GM12873 (cell line): ENCODE results near the gene RCE1.

ENCODE experiments used
- TF ChIP-seq, protein P1 (sequence below): IDR thresholded peaks from 2 replicates; pipeline ENCODE4 v1.5.1; 2012; ENCODE audit warnings: low read depth, mild to moderate bottlenecking, moderate library complexity, low read length, control low read depth; ENCODE audit not compliant: insufficient read depth; ENCODE audit errors: missing control alignments

Gene RCE1

DNA sequence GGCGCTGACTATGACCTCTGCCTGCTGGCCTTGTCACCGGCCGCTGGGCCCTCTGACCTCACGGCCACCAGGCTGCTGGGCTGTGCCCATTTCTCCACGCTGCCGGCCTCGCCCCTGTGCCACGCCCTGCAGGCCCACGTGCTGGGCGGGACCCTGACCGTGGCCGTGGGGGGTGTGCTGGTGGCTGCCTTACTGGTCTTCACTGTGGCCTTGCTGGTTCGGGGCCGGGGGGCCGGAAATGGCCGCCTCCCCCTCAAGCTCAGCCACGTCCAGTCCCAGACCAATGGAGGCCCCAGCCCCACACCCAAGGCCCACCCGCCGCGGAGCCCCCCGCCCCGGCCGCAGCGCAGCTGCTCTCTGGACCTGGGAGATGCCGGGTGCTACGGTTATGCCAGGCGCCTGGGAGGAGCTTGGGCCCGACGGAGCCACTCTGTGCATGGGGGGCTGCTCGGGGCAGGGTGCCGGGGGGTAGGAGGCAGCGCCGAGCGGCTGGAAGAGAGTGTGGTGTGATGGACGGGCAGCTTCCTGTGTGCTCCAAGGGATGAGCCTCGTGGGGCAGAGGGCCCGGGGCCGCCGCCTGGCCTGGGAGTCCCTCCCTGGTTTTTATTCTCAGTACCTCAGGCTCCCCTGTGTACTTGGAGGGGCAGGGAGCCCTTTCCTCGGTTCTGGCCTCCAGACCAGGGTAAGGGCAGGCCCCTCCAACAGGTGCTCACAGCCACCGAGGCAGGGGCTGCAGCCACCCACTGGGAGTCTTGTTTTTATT, 16.6 kb downstream of the RCE1 start:
- TF ChIP-seq, protein P1, sequence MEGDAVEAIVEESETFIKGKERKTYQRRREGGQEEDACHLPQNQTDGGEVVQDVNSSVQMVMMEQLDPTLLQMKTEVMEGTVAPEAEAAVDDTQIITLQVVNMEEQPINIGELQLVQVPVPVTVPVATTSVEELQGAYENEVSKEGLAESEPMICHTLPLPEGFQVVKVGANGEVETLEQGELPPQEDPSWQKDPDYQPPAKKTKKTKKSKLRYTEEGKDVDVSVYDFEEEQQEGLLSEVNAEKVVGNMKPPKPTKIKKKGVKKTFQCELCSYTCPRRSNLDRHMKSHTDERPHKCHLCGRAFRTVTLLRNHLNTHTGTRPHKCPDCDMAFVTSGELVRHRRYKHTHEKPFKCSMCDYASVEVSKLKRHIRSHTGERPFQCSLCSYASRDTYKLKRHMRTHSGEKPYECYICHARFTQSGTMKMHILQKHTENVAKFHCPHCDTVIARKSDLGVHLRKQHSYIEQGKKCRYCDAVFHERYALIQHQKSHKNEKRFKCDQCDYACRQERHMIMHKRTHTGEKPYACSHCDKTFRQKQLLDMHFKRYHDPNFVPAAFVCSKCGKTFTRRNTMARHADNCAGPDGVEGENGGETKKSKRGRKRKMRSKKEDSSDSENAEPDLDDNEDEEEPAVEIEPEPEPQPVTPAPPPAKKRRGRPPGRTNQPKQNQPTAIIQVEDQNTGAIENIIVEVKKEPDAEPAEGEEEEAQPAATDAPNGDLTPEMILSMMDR: no peak

- TF ChIP-seq, protein P1: no peak
Observed at GRCh38 chr11:66860449-66860831, 17.2 kb downstream of the RCE1 start.

GRCh38 chr11:66861038-66861773, 18.0 kb downstream of the RCE1 start:
- TF ChIP-seq, protein P1: no peak

DNA sequence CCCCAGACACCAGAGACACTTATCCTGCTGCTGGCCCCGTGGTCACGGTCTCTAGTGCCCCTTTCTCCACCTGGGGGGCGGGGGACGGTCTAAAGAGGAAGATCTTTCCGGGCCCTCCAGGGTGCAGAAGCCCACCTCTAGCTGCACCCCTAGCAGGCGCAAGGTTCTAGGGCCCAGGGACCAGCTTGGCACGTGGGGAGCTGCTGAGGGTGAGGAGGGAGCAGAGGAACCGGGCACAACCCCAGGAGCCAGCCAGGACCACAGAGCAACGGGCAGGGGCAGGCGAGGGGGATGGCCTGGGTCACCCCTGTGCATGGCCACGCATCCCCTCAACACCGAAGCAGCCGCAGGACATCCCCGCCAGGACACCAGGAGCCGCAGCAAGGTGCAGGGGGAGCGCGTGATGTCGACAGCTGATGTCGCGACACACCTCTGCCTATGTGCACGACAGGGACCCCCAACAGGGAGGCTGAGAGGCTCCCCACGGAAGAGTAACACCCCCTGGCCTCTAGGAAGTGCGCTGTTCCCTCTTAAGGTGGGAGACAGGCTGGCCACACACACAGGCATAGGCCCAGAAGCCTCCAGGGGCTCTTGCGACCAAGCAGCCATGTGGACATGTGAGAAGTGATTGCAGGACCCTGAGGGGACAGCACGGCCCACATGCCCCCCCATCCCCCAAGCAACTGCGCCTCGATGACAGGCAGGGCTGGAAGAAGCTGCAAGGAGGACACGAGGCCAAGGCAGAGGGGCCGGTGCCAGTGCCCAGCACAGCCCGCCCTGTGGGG, 18.7 kb downstream of the RCE1 start:
- TF ChIP-seq, protein P1: no peak

DNA sequence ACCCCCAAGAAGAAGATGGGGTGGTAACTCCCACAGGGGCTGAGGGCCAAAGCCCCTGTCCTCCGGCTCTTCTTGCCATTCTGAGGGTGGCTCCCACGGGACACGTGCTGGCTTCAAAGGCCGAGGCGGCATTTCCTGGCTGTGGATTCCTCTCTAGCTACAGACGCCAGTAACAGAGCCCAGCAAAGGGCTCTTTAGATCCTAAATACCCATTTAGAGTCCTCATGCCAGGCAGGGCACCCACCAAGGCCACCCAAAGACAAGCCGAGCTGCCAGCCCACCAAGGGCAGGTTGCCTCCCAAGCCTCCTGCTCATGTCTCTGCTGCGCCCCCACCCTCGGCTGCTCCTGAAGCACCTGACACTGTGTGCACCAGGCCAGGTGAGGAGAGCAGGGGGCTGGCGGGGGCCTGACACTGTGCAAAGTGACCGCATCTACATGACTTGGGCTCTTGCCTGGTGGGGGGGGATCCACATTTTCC, 19.4 kb downstream of the RCE1 start:
- TF ChIP-seq, protein P1: no peak

DNA sequence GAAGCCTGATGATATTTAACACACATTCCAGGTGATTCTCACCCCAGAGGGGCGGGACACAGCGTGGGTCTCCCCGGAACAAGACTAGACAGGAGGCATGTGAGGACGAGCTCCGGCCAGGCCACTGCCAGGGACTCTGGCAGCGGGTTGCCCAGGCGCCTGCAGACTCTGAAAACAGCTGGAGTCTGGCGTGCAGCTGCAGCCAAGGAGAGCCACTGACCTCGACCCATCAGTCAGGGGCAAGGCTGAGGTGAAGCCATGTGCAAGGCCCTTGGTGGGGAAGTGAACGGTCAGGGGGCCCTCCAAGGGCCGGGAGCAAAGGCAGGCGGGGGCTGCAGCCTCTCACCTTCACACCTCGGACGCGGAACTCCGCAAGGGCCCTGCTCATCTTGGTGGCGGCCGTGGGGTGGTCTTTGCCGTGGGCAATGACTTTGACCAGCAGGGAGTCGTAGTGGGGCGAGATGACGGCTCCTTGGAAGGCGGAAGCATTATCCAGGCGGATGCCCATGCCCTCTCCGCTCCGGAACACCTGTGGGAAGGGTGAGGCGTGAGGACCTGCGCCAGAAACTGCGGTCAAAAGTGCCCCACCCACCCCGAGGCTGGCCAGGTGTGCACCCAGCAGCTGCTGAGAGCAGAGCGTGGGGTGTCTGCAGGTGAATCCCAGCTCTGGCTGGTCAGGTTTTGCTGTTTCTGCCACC, 20.3 kb downstream of the RCE1 start:
- TF ChIP-seq, protein P1: no peak
